Osteocyte (in vitro differentiated cells): ENCODE results near the gene TMEM161A. TPM values are rescaled to one million over a fixed set of nuclear protein-coding genes. Genes with fewer than 3 reads are reported as not detected.
"Not testable (repeated sequence)": the region's sequence is repeated elsewhere in the genome, so short reads cannot be mapped to it uniquely, and the experiment has no call there.

ENCODE experiments used
- DNase-seq: peaks from one replicate; pipeline ENCODE4 v3.0.0; 2021; ENCODE audit warnings: mixed read lengths; ENCODE audit not compliant: unreplicated experiment; ENCODE audit errors: extremely low spot score
- H3K27ac Mint-ChIP-seq: one replicate; pipeline ENCODE4 v1.8.0; 2021; ENCODE audit warnings: mild to moderate bottlenecking, mixed read lengths; ENCODE audit not compliant: unreplicated experiment
- H3K27me3 Mint-ChIP-seq: one replicate; pipeline ENCODE4 v1.8.0; 2021; ENCODE audit warnings: mixed read lengths; ENCODE audit not compliant: unreplicated experiment
- H3K36me3 Mint-ChIP-seq: one replicate; pipeline ENCODE4 v1.8.0; 2021; ENCODE audit warnings: mixed read lengths; ENCODE audit not compliant: unreplicated experiment
- H3K4me1 Mint-ChIP-seq: one replicate; pipeline ENCODE4 v1.8.0; 2021; ENCODE audit warnings: mixed read lengths; ENCODE audit not compliant: unreplicated experiment
- H3K4me3 Mint-ChIP-seq: one replicate; pipeline ENCODE4 v1.8.0; 2021; ENCODE audit warnings: mild to moderate bottlenecking, moderate library complexity, mixed read lengths; ENCODE audit not compliant: unreplicated experiment
- H3K9me3 Mint-ChIP-seq: one replicate; pipeline ENCODE4 v1.8.0; 2021; ENCODE audit warnings: mixed read lengths; ENCODE audit not compliant: unreplicated experiment
- total RNA-seq: library from RNA; stranded (reverse); gene quantifications from 2 replicates; pipeline ENCODE4 v1.2.1, GENCODE V29; 2021
- TF ChIP-seq, protein P1 (sequence below): fragments of 200-600 bp; sonication (generic); IDR thresholded peaks from 2 replicates; pipeline ENCODE4 v1.5.0; 2021; ENCODE audit warnings: antibody characterized with exemption, mild to moderate bottlenecking, moderate library complexity

Gene TMEM161A
- total RNA-seq, 1 donor from 2014 or later = 34.3 TPM

DNA sequence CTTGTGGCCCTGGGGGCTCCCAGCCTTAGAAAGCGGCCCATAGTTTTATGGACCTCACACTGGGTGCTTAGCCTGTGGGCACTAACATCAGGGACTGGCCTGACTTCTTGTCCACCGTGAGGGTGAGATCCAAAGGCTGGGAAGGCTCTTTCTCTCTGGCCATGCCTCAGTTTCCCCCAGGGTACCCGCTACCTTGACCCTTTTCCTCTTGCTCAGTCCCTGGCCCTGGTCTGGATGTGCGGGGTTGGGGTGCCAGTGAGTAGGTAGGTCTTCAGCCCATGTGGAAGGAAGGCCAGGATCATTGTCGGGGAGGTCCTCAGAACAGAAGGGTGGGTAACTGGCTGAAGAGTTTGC lies 1.6 kb upstream of the TMEM161A start:
- peaks cover 3% of the 10 kb centered on the region for H3K27me3 Mint-ChIP-seq
- TF ChIP-seq, protein P1, sequence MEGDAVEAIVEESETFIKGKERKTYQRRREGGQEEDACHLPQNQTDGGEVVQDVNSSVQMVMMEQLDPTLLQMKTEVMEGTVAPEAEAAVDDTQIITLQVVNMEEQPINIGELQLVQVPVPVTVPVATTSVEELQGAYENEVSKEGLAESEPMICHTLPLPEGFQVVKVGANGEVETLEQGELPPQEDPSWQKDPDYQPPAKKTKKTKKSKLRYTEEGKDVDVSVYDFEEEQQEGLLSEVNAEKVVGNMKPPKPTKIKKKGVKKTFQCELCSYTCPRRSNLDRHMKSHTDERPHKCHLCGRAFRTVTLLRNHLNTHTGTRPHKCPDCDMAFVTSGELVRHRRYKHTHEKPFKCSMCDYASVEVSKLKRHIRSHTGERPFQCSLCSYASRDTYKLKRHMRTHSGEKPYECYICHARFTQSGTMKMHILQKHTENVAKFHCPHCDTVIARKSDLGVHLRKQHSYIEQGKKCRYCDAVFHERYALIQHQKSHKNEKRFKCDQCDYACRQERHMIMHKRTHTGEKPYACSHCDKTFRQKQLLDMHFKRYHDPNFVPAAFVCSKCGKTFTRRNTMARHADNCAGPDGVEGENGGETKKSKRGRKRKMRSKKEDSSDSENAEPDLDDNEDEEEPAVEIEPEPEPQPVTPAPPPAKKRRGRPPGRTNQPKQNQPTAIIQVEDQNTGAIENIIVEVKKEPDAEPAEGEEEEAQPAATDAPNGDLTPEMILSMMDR = no peak
- DNase-seq = no peak
- no peak overlapping the region for H3K27ac Mint-ChIP-seq
- no peaks in the 10 kb centered on the region for H3K36me3 Mint-ChIP-seq
- H3K4me3 Mint-ChIP-seq = no peak overlapping the region
- peaks cover 19% of the 10 kb centered on the region for H3K4me1 Mint-ChIP-seq
- H3K9me3 Mint-ChIP-seq = no peaks in the 10 kb centered on the region

DNA sequence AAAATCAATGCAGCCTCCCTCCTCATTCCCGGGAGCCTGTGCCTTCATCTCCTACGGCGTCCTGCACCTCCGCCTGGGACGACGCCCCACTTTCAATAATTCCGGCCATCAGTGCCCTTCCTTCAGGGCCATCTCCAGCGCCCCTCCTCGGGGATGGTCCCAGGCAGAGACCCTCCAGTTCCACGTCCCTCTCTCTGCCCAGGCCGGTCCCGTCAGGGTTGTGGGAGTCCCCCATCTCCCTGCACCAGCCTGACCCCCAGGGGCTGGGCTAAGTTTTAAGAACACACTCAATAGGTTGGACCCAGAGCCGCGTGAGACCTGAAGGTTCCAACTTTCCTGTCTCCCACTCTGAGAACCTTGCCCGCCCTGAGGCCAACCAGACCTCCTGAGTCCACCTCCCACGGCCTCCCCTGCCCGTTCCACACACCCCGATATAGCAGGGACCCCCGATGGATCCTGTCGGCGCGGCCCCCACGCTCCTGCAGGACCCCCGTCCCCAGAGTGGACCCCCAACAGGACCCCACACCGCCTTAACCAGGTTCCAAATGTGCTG lies 646 bp downstream of the TMEM161A start:
- TF ChIP-seq, protein P1 = no peak
- H3K36me3 Mint-ChIP-seq = peaks cover 3% of the 10 kb centered on the region
- no peak for DNase-seq
- H3K27me3 Mint-ChIP-seq = peaks cover 3% of the 10 kb centered on the region
- peak overlapping the region; percentile 96 for H3K4me3 Mint-ChIP-seq
- H3K4me1 Mint-ChIP-seq = peaks cover 19% of the 10 kb centered on the region
- H3K27ac Mint-ChIP-seq = peak overlapping the region; percentile 88
- no peaks in the 10 kb centered on the region for H3K9me3 Mint-ChIP-seq

DNA sequence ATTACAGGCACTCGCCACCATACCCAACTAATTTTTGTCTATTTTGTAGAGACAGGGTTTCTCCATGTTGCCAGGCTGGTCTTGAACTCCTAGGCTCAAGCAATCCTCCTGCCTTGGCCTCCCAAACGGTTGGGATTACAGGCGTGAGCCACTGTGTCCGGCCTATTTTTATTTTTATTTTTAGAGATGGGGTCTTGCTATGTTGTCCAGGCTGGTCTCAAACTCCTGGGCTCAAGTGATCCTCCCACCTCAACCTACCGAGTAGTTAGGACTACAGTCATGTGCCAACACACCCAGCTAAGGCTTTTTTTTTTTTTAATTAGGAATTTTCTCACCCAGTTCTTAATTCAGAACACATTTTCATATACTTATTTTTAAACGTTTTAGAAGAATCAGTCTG lies 2.6 kb downstream of the TMEM161A start:
- not testable (repeated sequence) for DNase-seq, H3K27me3 Mint-ChIP-seq, H3K9me3 Mint-ChIP-seq, H3K4me3 Mint-ChIP-seq, H3K27ac Mint-ChIP-seq, H3K36me3 Mint-ChIP-seq
- H3K4me1 Mint-ChIP-seq = peaks cover 19% of the 10 kb centered on the region

DNA sequence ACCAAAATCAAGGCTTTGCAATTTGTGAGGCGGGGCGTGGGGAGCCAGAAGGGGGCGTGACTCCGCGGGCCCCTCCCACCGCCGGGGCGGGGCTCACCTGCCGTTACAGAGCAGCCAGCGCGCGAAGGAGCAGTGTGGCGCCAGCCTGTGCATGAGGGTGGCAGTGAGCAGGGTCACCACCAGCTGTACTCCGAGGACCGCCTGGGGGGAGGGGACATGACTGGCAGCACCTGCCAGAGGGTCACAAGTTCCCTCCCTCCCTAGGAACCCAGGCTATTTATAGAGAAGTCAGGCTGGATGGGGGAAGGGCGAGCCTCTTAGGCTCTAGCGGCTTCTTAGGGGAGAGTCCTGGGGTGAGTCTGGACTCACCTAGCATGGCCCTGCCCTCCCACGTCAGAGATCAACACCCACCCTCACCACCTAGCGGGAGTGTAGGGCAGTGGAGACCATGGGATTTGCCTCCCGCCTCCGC lies 3.6 kb downstream of the TMEM161A start:
- TF ChIP-seq, protein P1 = no peak
- Mint-ChIP-seq H3K9me3 (no peaks in the 10 kb centered on the region), H3K27me3 (no peaks in the 10 kb centered on the region), H3K4me3 (no peak overlapping the region), H3K36me3 (peaks cover 8% of the 10 kb centered on the region), H3K27ac (no peak overlapping the region), H3K4me1 (peaks cover 19% of the 10 kb centered on the region)
- no peak for DNase-seq

DNA sequence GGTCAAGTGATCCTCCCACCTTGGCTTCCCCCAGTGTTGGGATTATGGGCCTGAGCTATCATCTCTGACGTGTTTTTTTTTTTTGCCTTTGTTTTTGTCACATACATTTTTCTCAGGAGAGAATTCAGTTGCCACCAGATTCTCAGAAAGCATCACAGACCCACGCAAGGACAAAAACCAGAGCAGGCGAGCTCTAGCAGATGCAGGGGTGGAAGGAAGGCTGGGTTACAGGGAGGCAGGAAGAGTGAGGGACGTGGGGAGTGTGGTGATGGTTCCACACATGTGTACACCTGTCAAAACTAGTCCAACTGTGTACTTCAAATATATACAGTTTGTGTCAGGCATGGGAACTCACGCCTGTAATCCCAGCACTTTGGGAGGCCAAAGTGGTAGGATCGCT lies 4.3 kb downstream of the TMEM161A start:
- DNase-seq = no peak
- no peak overlapping the region for H3K4me3 Mint-ChIP-seq
- H3K36me3 Mint-ChIP-seq = peaks cover 9% of the 10 kb centered on the region
- H3K27me3 Mint-ChIP-seq = no peaks in the 10 kb centered on the region
- no peaks in the 10 kb centered on the region for H3K9me3 Mint-ChIP-seq
- H3K4me1 Mint-ChIP-seq = peaks cover 19% of the 10 kb centered on the region
- H3K27ac Mint-ChIP-seq = no peak overlapping the region
- TF ChIP-seq, protein P1 = no peak

DNA sequence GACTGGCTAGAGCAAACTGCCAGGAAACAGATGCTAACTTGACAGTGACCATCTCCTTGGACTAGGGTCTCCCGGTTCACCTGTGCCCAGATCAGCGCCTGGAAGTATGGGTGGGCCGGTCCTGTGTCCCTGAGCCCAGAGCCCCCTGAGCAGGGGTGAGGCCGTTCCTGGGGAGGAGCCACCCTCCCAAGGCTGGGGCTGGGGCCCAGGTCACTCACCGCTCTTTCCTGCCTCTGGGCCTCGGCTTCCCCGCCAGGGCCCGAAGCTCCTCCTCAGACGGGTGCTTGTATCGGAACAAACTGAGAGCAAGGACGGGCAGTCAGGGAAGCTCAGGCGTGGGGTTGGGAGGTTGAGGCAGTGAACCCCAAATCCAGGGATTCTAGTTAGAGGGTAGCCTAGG lies 5.4 kb downstream of the TMEM161A start:
- no peaks in the 10 kb centered on the region for H3K27me3 Mint-ChIP-seq
- DNase-seq = no peak
- TF ChIP-seq, protein P1 = no peak

More for the DNA sequence above, 5.4 kb downstream of the TMEM161A start:
- Mint-ChIP-seq H3K4me3 (no peak overlapping the region), H3K4me1 (peaks cover 12% of the 10 kb centered on the region), H3K27ac (no peak overlapping the region), H3K36me3 (peaks cover 9% of the 10 kb centered on the region), H3K9me3 (no peaks in the 10 kb centered on the region)
